ENCODE measurements around the gene INHA.

GRCh38 chr2:219523031-219523671 is 49.0 kb upstream of the INHA start:
- no peak for TF ChIP-seq TEAD4 (IDR thresholded peaks at IDR 0.05)
- TF ChIP-seq YY1 (IDR thresholded peaks at IDR 0.05; ENCODE audit: low read depth), result no peak
- no peak for TF ChIP-seq FOXM1 (IDR thresholded peaks at IDR 0.05; ENCODE audit: borderline replicate concordance, low read depth)
- no peak for TF ChIP-seq MAX (IDR thresholded peaks at IDR 0.05)

All from Ishikawa (cell line).